GM19452 (cell line): ENCODE results near the gene ADCY1.

Experiments used
- ATAC-seq: cut with Tn5 transposase; IDR thresholded peaks from one replicate; pipeline ENCODE4 v1.9.1; 2021; ENCODE audit not compliant: unreplicated experiment

Gene ADCY1

GRCh38 chr7:45592230-45592991, 18.2 kb downstream of the ADCY1 start:
- ATAC-seq, result no peak

DNA sequence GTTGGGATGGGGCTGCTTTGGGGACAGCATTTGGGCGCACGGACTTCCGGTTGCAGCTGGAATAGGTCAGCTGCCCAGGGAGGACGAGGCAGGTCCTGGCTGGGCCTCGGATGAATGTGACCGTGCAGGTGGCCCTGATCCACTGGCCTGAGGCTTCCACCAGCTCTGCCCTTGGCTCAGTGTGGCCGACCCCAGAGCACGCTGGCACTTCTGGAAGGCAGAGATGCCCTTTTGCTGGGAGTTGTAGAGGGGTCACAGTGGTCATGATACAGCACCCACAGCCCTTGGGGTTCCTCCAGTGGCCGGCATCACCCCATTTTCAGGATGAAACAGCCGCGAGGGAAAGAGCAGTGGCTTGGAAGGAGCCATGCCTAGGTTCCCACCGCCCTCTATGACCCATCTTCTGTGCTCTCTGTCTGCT, 19.0 kb downstream of the ADCY1 start:
- no peak for ATAC-seq

DNA sequence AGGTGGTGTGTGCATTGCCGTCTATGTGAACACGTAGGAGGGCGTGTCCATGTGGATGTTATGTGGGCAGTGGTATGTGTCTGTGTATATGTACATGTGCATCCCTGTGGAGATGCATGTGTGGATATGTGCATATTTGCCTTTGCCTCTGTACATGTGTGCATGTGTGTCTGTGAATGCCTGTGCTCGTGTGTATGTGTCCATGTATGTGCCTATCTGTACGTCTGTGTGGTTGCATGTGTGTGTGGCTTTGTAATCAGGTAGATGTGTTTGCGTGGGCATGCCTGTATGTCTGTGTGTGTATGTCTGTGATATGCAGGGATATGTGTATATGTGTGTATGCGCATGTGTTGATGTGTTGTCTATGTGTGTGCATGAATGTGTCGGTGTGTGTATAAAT, 19.7 kb downstream of the ADCY1 start:
- ATAC-seq, result no peak

- no peak for ATAC-seq
Measured at GRCh38 chr7:45594745-45595535, 20.8 kb downstream of the ADCY1 start.

GRCh38 chr7:45595809-45596664, 21.9 kb downstream of the ADCY1 start:
- no peak for ATAC-seq

GRCh38 chr7:45596665-45597095, 22.5 kb downstream of the ADCY1 start:
- ATAC-seq, result no peak

DNA sequence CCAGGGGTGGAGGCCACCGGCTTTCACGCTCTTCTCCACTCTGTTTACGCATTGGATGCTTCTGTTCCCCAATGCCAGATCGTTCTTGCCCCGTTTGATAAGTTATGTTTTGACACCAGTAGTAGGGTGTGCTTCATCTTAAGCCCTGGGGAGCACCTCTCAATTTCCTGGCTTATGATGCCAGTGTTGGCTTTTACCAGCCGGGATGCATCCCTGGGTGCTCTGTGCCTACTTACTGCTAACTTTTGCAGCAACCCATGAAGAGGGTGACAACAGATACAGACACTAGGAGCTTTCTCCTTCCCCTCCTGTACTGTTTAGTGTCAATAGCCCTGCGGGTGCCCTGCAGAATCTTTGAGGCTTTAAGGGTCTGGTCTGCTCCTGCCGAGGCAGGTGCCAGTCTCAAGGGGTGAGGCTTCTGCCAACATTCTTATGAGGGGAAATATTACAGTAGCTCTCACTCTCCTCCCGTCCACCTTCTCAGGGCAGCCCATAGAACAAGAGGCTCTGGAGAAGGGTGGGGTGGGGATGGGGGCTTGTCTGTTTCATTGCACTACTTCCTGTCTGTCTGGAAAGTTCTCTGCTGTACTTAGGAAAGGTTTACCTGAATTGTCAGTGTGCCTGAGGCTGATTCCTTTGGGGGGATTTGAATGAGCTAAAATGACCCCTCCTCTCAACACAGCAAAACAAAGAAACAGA, 23.3 kb downstream of the ADCY1 start:
- ATAC-seq, result no peak

DNA sequence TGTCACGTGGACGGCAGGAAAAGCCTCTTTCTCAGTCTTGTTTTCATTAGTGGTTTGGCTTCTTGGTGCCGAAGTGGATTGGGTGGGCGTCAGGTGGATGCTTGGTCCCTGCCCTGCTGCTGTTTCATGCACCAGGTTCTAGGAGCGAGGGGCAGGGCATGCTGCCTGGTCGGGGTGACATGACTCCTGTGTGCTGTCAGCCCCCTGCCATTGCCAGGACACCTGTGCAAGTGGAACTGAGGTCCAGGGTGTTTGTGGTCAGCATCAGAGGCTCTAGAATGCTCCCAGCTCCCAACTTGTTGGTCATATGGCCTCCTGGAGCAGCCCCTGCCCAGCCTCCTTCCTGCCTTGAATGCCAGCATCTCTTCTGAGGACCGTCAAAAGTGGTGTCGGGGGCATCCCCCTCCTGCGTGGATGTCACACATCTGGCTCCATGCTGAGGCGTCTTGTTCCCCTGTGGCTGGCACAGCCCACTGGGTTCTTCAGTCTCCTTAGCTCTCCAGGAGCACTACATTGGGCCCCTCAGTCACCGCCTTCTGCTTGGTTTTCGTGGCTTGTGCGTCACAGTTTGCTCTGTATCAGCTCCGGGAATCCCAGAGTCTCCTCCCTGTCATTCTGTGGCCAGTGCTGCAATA, 24.8 kb downstream of the ADCY1 start:
- no peak for ATAC-seq

- no peak for ATAC-seq
Measured at GRCh38 chr7:45599851-45600706, 25.9 kb downstream of the ADCY1 start.

DNA sequence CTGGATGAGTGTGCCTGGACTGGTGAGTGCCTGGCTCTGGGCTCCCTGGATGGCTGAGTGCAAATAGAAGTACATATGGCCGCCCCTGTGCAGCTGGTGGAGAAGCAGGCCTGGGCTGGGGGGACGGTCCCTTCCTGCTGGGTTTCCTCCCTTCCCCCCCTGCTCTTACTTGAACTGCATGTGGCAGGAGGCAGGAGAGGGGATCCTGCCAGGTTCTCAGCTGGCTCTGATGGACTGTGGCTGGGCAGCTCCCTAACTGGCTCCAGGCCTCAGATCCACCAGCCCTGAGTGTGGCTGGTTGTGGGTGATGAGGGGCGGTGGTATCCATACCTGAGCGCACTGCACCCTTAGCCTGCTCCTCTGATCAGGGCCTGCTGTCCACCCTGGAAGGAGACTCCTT, 26.9 kb downstream of the ADCY1 start:
- ATAC-seq, result no peak

DNA sequence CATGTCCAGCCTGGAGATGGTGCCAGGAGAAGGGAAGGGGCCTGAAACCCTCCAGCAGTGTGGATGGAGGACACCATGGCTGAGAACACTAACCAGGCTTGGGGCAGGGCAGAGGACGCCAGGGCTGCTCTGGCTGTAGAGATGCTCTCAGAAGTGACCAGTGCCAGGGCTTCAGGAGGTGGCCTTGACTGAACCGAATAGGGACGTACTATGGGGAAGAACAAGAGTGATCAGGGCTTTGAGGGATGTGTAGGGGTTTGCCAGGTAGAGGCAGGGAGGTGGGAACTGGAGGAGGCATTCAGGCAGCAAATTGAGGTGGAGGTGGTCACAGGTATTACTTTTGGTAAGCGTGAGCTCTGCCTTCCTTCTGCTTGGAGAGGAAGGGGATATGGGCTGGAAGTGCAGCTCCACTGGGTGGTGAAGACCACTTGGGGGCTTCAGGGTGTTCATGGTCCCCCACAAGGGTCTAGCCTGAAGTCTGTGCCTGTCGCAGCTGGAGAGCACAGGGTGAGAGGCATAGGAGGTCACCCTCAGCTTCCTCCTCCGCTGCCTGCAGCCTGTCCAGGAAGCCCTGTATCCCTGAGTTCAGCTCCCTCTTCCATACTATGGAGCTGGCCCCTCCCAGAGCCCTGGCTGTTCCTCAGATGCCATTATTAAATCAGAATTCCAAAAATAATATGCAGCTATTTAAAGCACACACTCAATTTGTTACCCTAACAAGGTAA, 27.8 kb downstream of the ADCY1 start:
- ATAC-seq, result no peak

DNA sequence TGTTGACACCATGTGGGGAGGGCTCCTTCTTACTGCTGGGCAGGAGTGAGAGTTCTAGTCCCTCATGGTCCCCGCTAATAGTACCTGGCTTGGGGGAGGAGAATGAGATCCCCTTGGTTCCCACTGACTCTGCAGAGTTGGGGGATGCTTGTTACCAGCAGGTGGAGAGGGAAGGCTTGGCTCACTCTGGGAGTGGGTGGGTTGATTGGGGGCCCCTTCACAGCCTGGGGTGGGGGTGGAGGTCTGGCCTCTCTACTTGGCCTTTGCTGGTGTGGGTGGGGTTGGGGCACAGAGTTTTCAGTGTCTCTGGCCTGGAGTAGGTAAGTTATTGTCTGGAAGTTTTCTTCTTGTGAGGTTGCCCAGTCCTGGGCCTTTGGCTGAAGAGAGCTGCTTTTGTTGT, 31.9 kb downstream of the ADCY1 start:
- no peak for ATAC-seq

DNA sequence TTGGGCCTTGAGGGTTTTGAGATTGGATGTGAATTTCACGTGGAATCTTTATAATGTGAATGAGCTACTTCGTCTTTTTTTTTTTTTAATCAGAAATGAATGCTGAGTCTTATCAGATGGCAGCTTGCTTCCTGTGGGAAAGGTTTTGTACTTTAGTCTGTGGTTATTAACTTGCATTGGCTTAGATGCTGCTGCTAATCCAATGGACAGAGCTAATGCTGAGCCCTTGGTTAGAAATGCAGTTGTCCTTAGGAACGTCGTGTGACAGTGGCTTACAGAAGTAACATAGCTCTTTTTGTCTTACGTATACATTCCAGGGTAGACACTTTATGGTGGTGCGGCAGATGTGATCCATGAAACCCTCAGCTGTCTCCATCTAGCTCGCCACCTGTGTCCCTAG, 32.8 kb downstream of the ADCY1 start:
- ATAC-seq, result no peak

- no peak for ATAC-seq
Measured at GRCh38 chr7:45609180-45609579, 35.0 kb downstream of the ADCY1 start.

DNA sequence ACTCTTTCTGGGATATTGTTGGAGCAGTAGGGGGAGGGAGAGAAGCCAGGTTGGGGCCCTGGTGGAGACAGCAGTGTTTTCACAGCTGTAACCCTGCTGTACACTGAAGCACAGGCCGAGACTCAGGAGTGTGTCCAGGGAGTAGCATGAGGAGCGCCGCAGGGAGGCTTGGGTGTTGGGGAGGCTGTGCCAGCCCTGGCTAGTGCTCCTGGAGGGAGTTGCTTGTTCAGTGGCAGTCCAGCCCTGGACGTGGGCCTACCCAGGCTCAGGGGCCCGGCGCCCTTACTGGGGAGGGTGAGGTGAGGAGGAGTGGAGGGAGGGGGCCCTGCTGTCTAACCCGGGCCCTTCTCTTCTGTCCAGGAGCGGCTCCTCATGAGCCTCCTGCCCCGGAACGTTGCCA, 35.9 kb downstream of the ADCY1 start:
- ATAC-seq, result no peak

DNA sequence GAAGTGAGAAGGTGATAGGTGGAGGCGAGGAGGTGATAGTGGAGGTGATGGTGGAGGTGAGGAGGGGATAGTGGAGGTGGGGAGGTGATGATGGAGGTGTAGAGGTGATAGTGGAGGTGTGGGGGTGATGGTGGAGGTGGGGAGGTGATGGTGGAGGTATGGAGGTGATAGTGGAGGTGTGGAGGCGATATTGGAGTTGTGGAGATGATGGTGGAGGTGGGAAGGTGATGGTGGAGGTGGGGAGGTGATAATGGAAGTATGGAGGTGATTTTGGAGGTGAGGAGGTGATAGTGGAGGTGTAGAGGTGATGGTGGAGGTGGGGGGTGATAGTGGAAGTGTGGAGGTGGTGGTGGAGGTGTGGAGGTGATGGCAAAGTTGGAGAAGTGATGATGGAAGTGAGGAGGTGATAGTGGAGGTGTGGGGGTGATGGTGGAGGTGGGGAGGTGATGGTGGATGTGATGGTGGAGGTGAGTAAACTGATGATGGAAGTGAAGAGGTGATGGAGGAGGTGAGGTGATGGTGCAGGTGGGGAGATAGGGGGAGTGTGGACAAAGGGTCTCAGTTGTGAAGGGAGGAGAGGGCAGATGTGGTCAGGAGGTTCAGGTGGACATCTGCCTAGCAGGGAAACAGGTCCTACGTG, 36.6 kb downstream of the ADCY1 start:
- ATAC-seq, result no peak

DNA sequence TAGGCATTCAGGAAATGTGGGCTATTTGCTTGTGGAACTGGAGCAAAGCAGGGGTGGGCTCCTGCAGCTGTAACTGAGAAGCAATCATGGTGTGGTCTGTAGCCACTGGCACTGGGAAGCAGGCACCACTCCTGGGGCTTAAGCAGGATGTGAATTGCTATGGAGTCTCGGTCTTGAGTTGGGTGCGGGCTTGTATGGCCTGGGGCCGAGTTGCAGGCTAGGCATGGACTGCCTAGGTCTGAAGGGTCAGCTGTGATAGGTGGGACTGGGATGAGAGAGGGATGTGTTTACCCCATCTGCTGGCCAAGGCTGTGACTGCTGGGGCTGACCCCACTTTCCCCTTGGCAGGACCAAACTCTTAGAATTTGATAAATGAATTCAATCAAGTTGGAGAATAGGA, 43.0 kb downstream of the ADCY1 start:
- no peak for ATAC-seq

DNA sequence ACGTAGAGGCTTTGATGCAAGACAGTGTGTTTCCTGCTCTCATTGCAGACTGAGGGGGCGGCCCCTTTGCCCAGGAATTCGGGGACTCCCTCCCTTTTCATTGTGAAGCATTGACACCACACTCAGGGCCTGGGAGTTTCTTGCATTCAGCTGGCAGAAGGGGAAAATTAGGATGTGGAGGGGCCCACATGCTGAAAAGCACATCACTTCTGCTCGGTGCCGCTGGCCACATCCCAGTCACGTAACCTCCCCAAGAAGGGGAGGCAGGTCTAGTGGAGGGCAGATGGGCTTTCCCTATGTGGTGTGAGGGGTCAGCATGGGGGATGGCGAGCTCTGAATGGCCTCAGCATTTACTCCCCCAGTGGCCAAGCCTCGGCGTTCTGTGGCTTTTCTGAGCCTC, 47.9 kb downstream of the ADCY1 start:
- ATAC-seq, result no peak
